SJCRH30 (cell line): Measurements from ENCODE around the gene FFAR3. TPM values are rescaled to one million over a fixed set of nuclear protein-coding genes. Genes with fewer than 3 reads are reported as not detected.

Experiments
- DNase-seq, 2 experiments: peaks; one replicate each; pipeline ENCODE4 v3.0.0-alpha.2; 2015 to 2020
- H3K27ac ChIP-seq: fragments of 250-450 bp; sonication (Bioruptor Pico); 2 replicates; pipeline ENCODE4 v1.5.1; 2020; ENCODE audit warnings: mild to moderate bottlenecking, moderate library complexity
- H3K27me3 ChIP-seq: fragments of 250-450 bp; sonication (Bioruptor Pico); 2 replicates; pipeline ENCODE4 v1.5.1; 2020; ENCODE audit warnings: mild to moderate bottlenecking, moderate library complexity
- H3K36me3 ChIP-seq: fragments of 250-450 bp; sonication (Bioruptor Pico); 2 replicates; pipeline ENCODE4 v1.5.1; 2020; ENCODE audit warnings: mild to moderate bottlenecking, moderate library complexity
- H3K4me1 ChIP-seq: fragments of 250-450 bp; sonication (Bioruptor Pico); 2 replicates; pipeline ENCODE4 v1.5.1; 2020; ENCODE audit warnings: mild to moderate bottlenecking, moderate library complexity
- H3K4me3 ChIP-seq: fragments of 250-450 bp; sonication (Bioruptor Pico); 2 replicates; pipeline ENCODE4 v1.5.1; 2020; ENCODE audit warnings: mild to moderate bottlenecking, moderate library complexity
- H3K9me3 ChIP-seq: fragments of 250-450 bp; sonication (Bioruptor Pico); replicated peaks from 2 replicates; pipeline ENCODE4 v1.5.1; 2020; ENCODE audit warnings: mild to moderate bottlenecking, moderate library complexity
- total RNA-seq: library from RNA; depleted of rRNA; stranded (reverse); fragments of >200 nt; shearing (Covaris generic); gene quantifications from 2 replicates; pipeline ENCODE4 v1.2.3, GENCODE V29; 2014

The FFAR3 gene
- total RNA-seq, 1 experiment from 2014 or later: not detected

- Histone ChIP-seq H3K36me3 (no peaks in the 10 kb centered on the region), H3K27ac (no peak overlapping the region), H3K27me3 (no peaks in the 10 kb centered on the region), H3K4me3 (no peak overlapping the region), H3K4me1 (no peaks in the 10 kb centered on the region), H3K9me3 (no peaks in the 10 kb centered on the region)
- no peak for DNase-seq
Observed at GRCh38 chr19:35337984-35338296, 20.3 kb upstream of the FFAR3 start.

GRCh38 chr19:35340431-35340830 is 17.8 kb upstream of the FFAR3 start:
- no peak for DNase-seq
- H3K4me3 ChIP-seq: no peak overlapping the region
- no peaks in the 10 kb centered on the region for H3K36me3 ChIP-seq
- H3K27me3 ChIP-seq: no peaks in the 10 kb centered on the region
- no peaks in the 10 kb centered on the region for H3K4me1 ChIP-seq
- H3K9me3 ChIP-seq: no peaks in the 10 kb centered on the region
- H3K27ac ChIP-seq: no peak overlapping the region

- no peak for DNase-seq
- H3K4me3 ChIP-seq: no peak overlapping the region
- H3K36me3 ChIP-seq: no peaks in the 10 kb centered on the region
- no peak overlapping the region for H3K27ac ChIP-seq
- no peaks in the 10 kb centered on the region for H3K9me3 ChIP-seq
- no peaks in the 10 kb centered on the region for H3K4me1 ChIP-seq
- H3K27me3 ChIP-seq: no peaks in the 10 kb centered on the region
Observed at GRCh38 chr19:35341006-35341405, 17.3 kb upstream of the FFAR3 start.

GRCh38 chr19:35341565-35342225 is 16.6 kb upstream of the FFAR3 start:
- H3K4me3 ChIP-seq: no peak overlapping the region
- DNase-seq: no peak
- H3K36me3 ChIP-seq: no peaks in the 10 kb centered on the region
- no peaks in the 10 kb centered on the region for H3K9me3 ChIP-seq
- no peaks in the 10 kb centered on the region for H3K4me1 ChIP-seq
- H3K27me3 ChIP-seq: no peaks in the 10 kb centered on the region
- H3K27ac ChIP-seq: no peak overlapping the region

- DNase-seq: peak in 1 of 2 experiments; percentile 41
- no peaks in the 10 kb centered on the region for H3K9me3 ChIP-seq
- H3K4me3 ChIP-seq: no peak overlapping the region
- no peaks in the 10 kb centered on the region for H3K27me3 ChIP-seq
- H3K4me1 ChIP-seq: no peaks in the 10 kb centered on the region
- H3K36me3 ChIP-seq: no peaks in the 10 kb centered on the region
- H3K27ac ChIP-seq: no peak overlapping the region
Observed at GRCh38 chr19:35342430-35342829, 15.8 kb upstream of the FFAR3 start.

- DNase-seq: no peak
Observed at GRCh38 chr19:35344511-35345031, 13.7 kb upstream of the FFAR3 start.

GRCh38 chr19:35345671-35346111 is 12.6 kb upstream of the FFAR3 start:
- DNase-seq: no peak
- Histone ChIP-seq H3K4me3 (no peak overlapping the region), H3K27ac (no peak overlapping the region), H3K9me3 (no peaks in the 10 kb centered on the region), H3K36me3 (no peaks in the 10 kb centered on the region), H3K27me3 (no peaks in the 10 kb centered on the region), H3K4me1 (no peaks in the 10 kb centered on the region)

More at GRCh38 chr19:35344511-35345031, 13.7 kb upstream of the FFAR3 start:
- no peaks in the 10 kb centered on the region for H3K9me3 ChIP-seq
- H3K4me1 ChIP-seq: no peaks in the 10 kb centered on the region
- H3K27ac ChIP-seq: no peak overlapping the region
- H3K27me3 ChIP-seq: no peaks in the 10 kb centered on the region
- no peaks in the 10 kb centered on the region for H3K36me3 ChIP-seq
- no peak overlapping the region for H3K4me3 ChIP-seq

- DNase-seq: no peak
- Histone ChIP-seq H3K36me3 (no peaks in the 10 kb centered on the region), H3K27me3 (no peaks in the 10 kb centered on the region), H3K9me3 (no peaks in the 10 kb centered on the region), H3K4me1 (no peaks in the 10 kb centered on the region), H3K27ac (no peak overlapping the region), H3K4me3 (no peak overlapping the region)
Observed at GRCh38 chr19:35346193-35347052, 11.8 kb upstream of the FFAR3 start.

GRCh38 chr19:35347171-35347929 is 10.9 kb upstream of the FFAR3 start, which contains the start of gene FFAR1:
Gene FFAR1, plus strand, starts transcription at chr19:35347902. Its CDS starts 3,650 bp downstream, at chr19:35351552.
- H3K27ac ChIP-seq: no peak within 1 kb of the TSS
- DNase-seq: no peak

GRCh38 chr19:35347930-35348298 is 10.3 kb upstream of the FFAR3 start:
- no peak for DNase-seq
- no peaks in the 10 kb centered on the region for H3K36me3 ChIP-seq
- no peaks in the 10 kb centered on the region for H3K27me3 ChIP-seq
- no peak overlapping the region for H3K27ac ChIP-seq
- H3K4me3 ChIP-seq: no peak overlapping the region
- no peaks in the 10 kb centered on the region for H3K4me1 ChIP-seq
- no peaks in the 10 kb centered on the region for H3K9me3 ChIP-seq

More at GRCh38 chr19:35347171-35347929, 10.9 kb upstream of the FFAR3 start, which contains the start of gene FFAR1:
- Histone ChIP-seq H3K4me1 (no peaks in the 10 kb centered on the region), H3K9me3 (no peaks in the 10 kb centered on the region), H3K27me3 (no peaks in the 10 kb centered on the region), H3K36me3 (no peaks in the 10 kb centered on the region), H3K4me3 (no peak within 1 kb of the TSS)

GRCh38 chr19:35348911-35349611 is 9.2 kb upstream of the FFAR3 start:
- no peaks in the 10 kb centered on the region for H3K9me3 ChIP-seq
- peak; percentile 19 to 46 for DNase-seq
- H3K4me1 ChIP-seq: no peaks in the 10 kb centered on the region

GRCh38 chr19:35349614-35350521 is 8.4 kb upstream of the FFAR3 start:
- no peaks in the 10 kb centered on the region for H3K27me3 ChIP-seq
- no peak for DNase-seq
- H3K4me1 ChIP-seq: no peaks in the 10 kb centered on the region
- no peak overlapping the region for H3K27ac ChIP-seq
- H3K9me3 ChIP-seq: no peaks in the 10 kb centered on the region
- H3K4me3 ChIP-seq: no peak overlapping the region
- H3K36me3 ChIP-seq: no peaks in the 10 kb centered on the region

More at GRCh38 chr19:35348911-35349611, 9.2 kb upstream of the FFAR3 start:
- H3K4me3 ChIP-seq: no peak overlapping the region
- H3K27me3 ChIP-seq: no peaks in the 10 kb centered on the region
- no peaks in the 10 kb centered on the region for H3K36me3 ChIP-seq
- no peak overlapping the region for H3K27ac ChIP-seq

GRCh38 chr19:35350591-35350990 is 7.7 kb upstream of the FFAR3 start:
- no peaks in the 10 kb centered on the region for H3K9me3 ChIP-seq
- DNase-seq: no peak

More at GRCh38 chr19:35350591-35350990, 7.7 kb upstream of the FFAR3 start:
- Histone ChIP-seq H3K4me3 (no peak overlapping the region), H3K4me1 (no peaks in the 10 kb centered on the region), H3K27ac (no peak overlapping the region), H3K36me3 (no peaks in the 10 kb centered on the region), H3K27me3 (no peaks in the 10 kb centered on the region)
